Neural cell (in vitro differentiated cells): ENCODE measurements around the gene SBNO2. TPM values are rescaled to one million over a fixed set of nuclear protein-coding genes. Genes with fewer than 3 reads are reported as not detected.

Source experiments
- H2AFZ ChIP-seq: fragments of 200-600, 300-800 bp; sonication (generic), shearing (Covaris generic); 2 replicates; pipeline ENCODE4 v1.6.0; 2014; ENCODE audit warnings: low read depth, mild to moderate bottlenecking, antibody characterized with exemption, low read length, moderate library complexity
- H3F3A ChIP-seq: fragments of 200-600 bp; shearing (Covaris generic); 2 replicates; pipeline ENCODE4 v1.6.1; 2016; ENCODE audit warnings: mild to moderate bottlenecking, moderate library complexity, mixed read lengths, antibody characterized with exemption, low read length; ENCODE audit not compliant: insufficient read depth, poor library complexity, severe bottlenecking
- H3K27ac ChIP-seq: fragments of 200-600, 300-800 bp; sonication (generic), shearing (Covaris generic); 2 replicates; pipeline ENCODE4 v1.5.1; 2014; ENCODE audit warnings: mild to moderate bottlenecking, low read length, moderate library complexity
- H3K27me3 ChIP-seq: fragments of 300-800, 200-600 bp; sonication (generic), shearing (Covaris generic); 2 replicates; pipeline ENCODE4 v1.6.0; 2014; ENCODE audit warnings: mild to moderate bottlenecking, low read depth, low read length, moderate library complexity; ENCODE audit not compliant: insufficient read depth
- H3K36me3 ChIP-seq: fragments of 300-800, 200-600 bp; sonication (generic), shearing (Covaris generic); 2 replicates; pipeline ENCODE4 v1.5.1; 2014; ENCODE audit warnings: mild to moderate bottlenecking, antibody characterized with exemption, low read length, moderate library complexity; ENCODE audit not compliant: insufficient read depth
- H3K4me2 ChIP-seq: fragments of 300-800, 200-600 bp; sonication (generic), shearing (Covaris generic); 2 replicates; pipeline ENCODE4 v1.6.0; 2014; ENCODE audit warnings: mild to moderate bottlenecking, low read length
- H3K4me3 ChIP-seq: fragments of 300-800, 200-600 bp; sonication (generic), shearing (Covaris generic); 2 replicates; pipeline ENCODE4 v1.5.1; 2014; ENCODE audit warnings: mild to moderate bottlenecking, low read length, moderate library complexity
- H3K79me2 ChIP-seq: fragments of 200-600 bp; shearing (Covaris generic); replicated peaks from 2 replicates; pipeline ENCODE4 v1.6.0; 2014; ENCODE audit warnings: mild to moderate bottlenecking, low read length, moderate library complexity; ENCODE audit not compliant: insufficient read depth
- H3K9ac ChIP-seq: fragments of 300-800, 200-600 bp; sonication (generic), shearing (Covaris generic); 2 replicates; pipeline ENCODE4 v1.6.1; 2016; ENCODE audit warnings: mild to moderate bottlenecking, low read length, mixed read lengths
- H3K9me2 ChIP-seq: fragments of 200-600 bp; shearing (Covaris generic); 2 replicates; pipeline ENCODE4 v1.6.1; 2016; ENCODE audit warnings: mild to moderate bottlenecking, low read length, mixed read lengths; ENCODE audit not compliant: insufficient read depth
- H3K9me3 ChIP-seq: fragments of 200-600, 300-800 bp; sonication (generic), shearing (Covaris generic); 2 replicates; pipeline ENCODE4 v1.6.1; 2016; ENCODE audit warnings: mild to moderate bottlenecking, mixed run types, low read length, moderate library complexity, mixed read lengths
- H4K20me1 ChIP-seq: fragments of 200-600 bp; shearing (Covaris generic); 2 replicates; pipeline ENCODE4 v1.6.1; 2016; ENCODE audit warnings: mild to moderate bottlenecking, mixed run types; ENCODE audit not compliant: insufficient read depth
- EP300 ChIP-seq: fragments of 450-650 bp; conservative IDR thresholded peaks from 2 replicates; pipeline ENCODE4 v1.6.1; 2014; ENCODE audit warnings: antibody characterized with exemption, mild to moderate bottlenecking, moderate library complexity; ENCODE audit not compliant: poor library complexity, severe bottlenecking
- EZH2 ChIP-seq: fragments of 200-600, 300-800 bp; shearing (Covaris generic), sonication (generic); IDR thresholded peaks from 2 replicates; pipeline ENCODE4 v1.6.1; 2014; ENCODE audit warnings: antibody characterized with exemption, low read length, borderline replicate concordance, mild to moderate bottlenecking; ENCODE audit not compliant: insufficient read depth, poor library complexity, severe bottlenecking
- MXI1 ChIP-seq: fragments of 450-650 bp; conservative IDR thresholded peaks from 2 replicates; pipeline ENCODE4 v1.6.1; 2014; ENCODE audit warnings: antibody characterized with exemption, mild to moderate bottlenecking; ENCODE audit not compliant: poor library complexity, severe bottlenecking
- POLR2AphosphoS5 ChIP-seq: IDR thresholded peaks from 2 replicates; pipeline ENCODE4 v1.6.1; 2012
- RAD21 ChIP-seq: fragments of 450-650 bp; conservative IDR thresholded peaks from 2 replicates; pipeline ENCODE4 v1.6.1; 2014; ENCODE audit warnings: antibody characterized with exemption, mild to moderate bottlenecking, moderate library complexity
- SMC3 ChIP-seq: fragments of 450-650 bp; conservative IDR thresholded peaks from 2 replicates; pipeline ENCODE4 v1.6.1; 2014; ENCODE audit warnings: antibody characterized with exemption, mild to moderate bottlenecking, moderate library complexity; ENCODE audit not compliant: poor library complexity
- TAF1 ChIP-seq: IDR thresholded peaks from 2 replicates; pipeline ENCODE4 v1.6.1; 2012; ENCODE audit warnings: low read depth
- polyA plus RNA-seq: library from polyadenylated mRNA; depleted of rRNA; stranded (reverse); fragments of >200 nt; gene quantifications from 2 replicates; pipeline ENCODE4 v1.2.3, GENCODE V29; 2014
- TF ChIP-seq, protein P1 (sequence below): fragments of 450-650 bp; IDR thresholded peaks from 2 replicates; pipeline ENCODE4 v1.5.1; 2014; ENCODE audit warnings: antibody characterized with exemption, mild to moderate bottlenecking, moderate library complexity; ENCODE audit not compliant: poor library complexity, severe bottlenecking
- TF ChIP-seq, protein P2 (sequence below): IDR thresholded peaks from 2 replicates; pipeline ENCODE4 v1.6.1; 2012; ENCODE audit warnings: borderline replicate concordance

SBNO2 gene
- polyA plus RNA-seq, 1 donor from 2014 or later = 4.8 TPM

DNA sequence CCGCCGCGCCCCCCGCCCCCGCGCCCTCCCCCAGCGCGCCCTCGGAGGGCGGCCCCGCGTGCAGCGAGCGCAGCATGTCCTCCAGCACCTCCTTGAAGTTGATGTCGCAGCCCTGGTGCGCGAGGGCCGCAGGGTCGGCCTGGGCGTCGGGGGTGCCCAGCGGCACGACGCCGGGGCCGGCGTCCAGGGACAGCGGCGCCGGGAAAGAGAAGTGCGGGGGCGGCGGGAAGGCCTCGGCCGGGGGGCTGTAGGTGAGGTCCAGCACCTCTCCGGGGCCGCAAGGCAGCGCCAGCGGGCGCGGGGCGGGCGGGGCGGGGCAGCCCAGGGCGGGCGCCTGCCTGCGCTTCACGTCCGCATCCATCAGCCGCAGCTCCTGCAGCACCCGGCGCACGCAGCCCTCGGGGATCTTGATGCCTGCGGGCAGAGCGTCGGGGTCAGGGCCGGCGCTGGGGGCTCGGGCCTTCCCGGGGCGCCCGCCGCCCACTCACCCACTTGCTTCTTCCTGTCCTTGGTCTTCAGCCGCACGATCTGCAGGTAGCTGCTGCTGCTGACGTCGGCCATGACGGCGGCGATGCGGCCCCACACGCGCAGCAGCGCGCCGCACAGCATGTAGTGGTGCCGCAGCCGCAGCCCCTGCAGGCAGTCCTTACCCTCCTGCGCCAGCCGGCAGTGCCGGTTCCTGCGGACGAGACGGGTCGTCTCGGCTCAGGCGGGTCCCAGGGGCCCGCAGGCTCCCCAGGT, 65.6 kb downstream of the SBNO2 start:
- Histone ChIP-seq H3K36me3 (no peaks in the 10 kb centered on the region), H2AFZ (no peak overlapping the region), H3K79me2 (peaks cover 4% of the 10 kb centered on the region), H3K4me2 (no peak overlapping the region), H3F3A (no peaks in the 10 kb centered on the region), H3K9me2 (no peaks in the 10 kb centered on the region), H3K4me3 (no peak overlapping the region), H3K27me3 (no peaks in the 10 kb centered on the region), H3K9ac (no peak overlapping the region), H3K9me3 (no peaks in the 10 kb centered on the region), H4K20me1 (no peaks in the 10 kb centered on the region), H3K27ac (no peak overlapping the region)
- no peak for TF ChIP-seq TAF1
- TF ChIP-seq EZH2 = no peak
- TF ChIP-seq MXI1 = no peak
- TF ChIP-seq, protein P1, sequence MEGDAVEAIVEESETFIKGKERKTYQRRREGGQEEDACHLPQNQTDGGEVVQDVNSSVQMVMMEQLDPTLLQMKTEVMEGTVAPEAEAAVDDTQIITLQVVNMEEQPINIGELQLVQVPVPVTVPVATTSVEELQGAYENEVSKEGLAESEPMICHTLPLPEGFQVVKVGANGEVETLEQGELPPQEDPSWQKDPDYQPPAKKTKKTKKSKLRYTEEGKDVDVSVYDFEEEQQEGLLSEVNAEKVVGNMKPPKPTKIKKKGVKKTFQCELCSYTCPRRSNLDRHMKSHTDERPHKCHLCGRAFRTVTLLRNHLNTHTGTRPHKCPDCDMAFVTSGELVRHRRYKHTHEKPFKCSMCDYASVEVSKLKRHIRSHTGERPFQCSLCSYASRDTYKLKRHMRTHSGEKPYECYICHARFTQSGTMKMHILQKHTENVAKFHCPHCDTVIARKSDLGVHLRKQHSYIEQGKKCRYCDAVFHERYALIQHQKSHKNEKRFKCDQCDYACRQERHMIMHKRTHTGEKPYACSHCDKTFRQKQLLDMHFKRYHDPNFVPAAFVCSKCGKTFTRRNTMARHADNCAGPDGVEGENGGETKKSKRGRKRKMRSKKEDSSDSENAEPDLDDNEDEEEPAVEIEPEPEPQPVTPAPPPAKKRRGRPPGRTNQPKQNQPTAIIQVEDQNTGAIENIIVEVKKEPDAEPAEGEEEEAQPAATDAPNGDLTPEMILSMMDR = no peak
- TF ChIP-seq, protein P2, sequence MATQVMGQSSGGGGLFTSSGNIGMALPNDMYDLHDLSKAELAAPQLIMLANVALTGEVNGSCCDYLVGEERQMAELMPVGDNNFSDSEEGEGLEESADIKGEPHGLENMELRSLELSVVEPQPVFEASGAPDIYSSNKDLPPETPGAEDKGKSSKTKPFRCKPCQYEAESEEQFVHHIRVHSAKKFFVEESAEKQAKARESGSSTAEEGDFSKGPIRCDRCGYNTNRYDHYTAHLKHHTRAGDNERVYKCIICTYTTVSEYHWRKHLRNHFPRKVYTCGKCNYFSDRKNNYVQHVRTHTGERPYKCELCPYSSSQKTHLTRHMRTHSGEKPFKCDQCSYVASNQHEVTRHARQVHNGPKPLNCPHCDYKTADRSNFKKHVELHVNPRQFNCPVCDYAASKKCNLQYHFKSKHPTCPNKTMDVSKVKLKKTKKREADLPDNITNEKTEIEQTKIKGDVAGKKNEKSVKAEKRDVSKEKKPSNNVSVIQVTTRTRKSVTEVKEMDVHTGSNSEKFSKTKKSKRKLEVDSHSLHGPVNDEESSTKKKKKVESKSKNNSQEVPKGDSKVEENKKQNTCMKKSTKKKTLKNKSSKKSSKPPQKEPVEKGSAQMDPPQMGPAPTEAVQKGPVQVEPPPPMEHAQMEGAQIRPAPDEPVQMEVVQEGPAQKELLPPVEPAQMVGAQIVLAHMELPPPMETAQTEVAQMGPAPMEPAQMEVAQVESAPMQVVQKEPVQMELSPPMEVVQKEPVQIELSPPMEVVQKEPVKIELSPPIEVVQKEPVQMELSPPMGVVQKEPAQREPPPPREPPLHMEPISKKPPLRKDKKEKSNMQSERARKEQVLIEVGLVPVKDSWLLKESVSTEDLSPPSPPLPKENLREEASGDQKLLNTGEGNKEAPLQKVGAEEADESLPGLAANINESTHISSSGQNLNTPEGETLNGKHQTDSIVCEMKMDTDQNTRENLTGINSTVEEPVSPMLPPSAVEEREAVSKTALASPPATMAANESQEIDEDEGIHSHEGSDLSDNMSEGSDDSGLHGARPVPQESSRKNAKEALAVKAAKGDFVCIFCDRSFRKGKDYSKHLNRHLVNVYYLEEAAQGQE = no peak
- no peak for TF ChIP-seq EP300
- TF ChIP-seq RAD21 = no peak
- TF ChIP-seq POLR2AphosphoS5 = no peak
- TF ChIP-seq SMC3 = no peak

DNA sequence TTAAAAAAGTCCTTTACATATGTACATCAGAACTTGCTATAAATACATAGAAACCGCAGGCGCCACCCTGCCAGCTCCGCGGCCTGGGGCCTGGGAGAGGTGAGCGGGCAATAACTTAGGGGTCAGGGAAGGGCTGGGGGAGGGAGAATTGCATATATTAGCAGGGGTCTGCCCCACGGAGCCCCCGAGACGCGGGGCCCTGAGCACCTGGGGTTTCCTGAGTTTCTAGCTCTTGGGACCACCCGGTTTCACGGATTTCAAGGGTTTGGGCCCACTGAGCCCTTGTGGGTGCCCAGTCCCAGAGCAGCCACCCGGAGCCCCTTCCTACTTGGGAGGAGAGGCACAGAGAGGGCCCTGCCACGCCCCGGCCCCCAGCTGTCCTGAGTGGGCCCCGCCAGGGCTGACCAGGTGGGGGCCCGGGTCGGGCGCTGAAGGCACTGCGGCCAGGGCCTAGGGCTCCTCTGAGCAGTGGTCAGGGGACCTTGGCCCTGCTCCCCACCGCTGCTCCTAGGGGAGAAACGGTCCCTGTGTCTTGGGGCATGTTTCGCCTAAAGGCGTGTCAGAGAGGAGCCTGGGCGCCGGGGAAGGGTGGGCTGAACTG, 66.3 kb downstream of the SBNO2 start:
- Histone ChIP-seq H2AFZ (no peak overlapping the region), H3K4me2 (no peak overlapping the region), H3K4me3 (no peak overlapping the region), H3K9ac (no peak overlapping the region), H3K27ac (no peak overlapping the region), H3K9me3 (no peaks in the 10 kb centered on the region), H3K36me3 (no peaks in the 10 kb centered on the region), H3K79me2 (peaks cover 4% of the 10 kb centered on the region), H3K27me3 (no peaks in the 10 kb centered on the region), H4K20me1 (no peaks in the 10 kb centered on the region), H3K9me2 (no peaks in the 10 kb centered on the region), H3F3A (no peaks in the 10 kb centered on the region)
- no peak for TF ChIP-seq SMC3
- TF ChIP-seq, protein P2 = no peak
- no peak for TF ChIP-seq TAF1
- no peak for TF ChIP-seq RAD21
- TF ChIP-seq MXI1 = no peak
- TF ChIP-seq EZH2 = no peak
- no peak for TF ChIP-seq POLR2AphosphoS5
- TF ChIP-seq EP300 = no peak
- TF ChIP-seq, protein P1 = no peak
